Astrocyte (in vitro differentiated cells and primary cell): Measurements from ENCODE around the gene SUGT1. TPM values are rescaled to one million over a fixed set of nuclear protein-coding genes. Genes with fewer than 3 reads are reported as not detected.
"Not testable (repeated sequence)": the region's sequence is repeated elsewhere in the genome, so short reads cannot be mapped to it uniquely, and the experiment has no call there.

Experiments
- DNase-seq: peaks from one replicate; pipeline ENCODE4 v3.0.0-alpha.2; 2010; ENCODE audit warnings: low read depth
- FAIRE-seq: peaks from 2 replicates; lab custom pipeline; 2011; peaks lifted over from hg19 to GRCh38; lab: Jason Lieb, UNC
- H2AFZ ChIP-seq: 2 replicates; pipeline ENCODE4 v1.6.0; 2012; ENCODE audit warnings: low read depth, low read length, inconsistent platforms
- H3K27ac ChIP-seq: 2 replicates; pipeline ENCODE4 v1.5.1; 2011; ENCODE audit warnings: low read depth, low read length, inconsistent platforms
- H3K27me3 ChIP-seq: 2 replicates; pipeline ENCODE4 v1.6.0; 2011; ENCODE audit warnings: low read length, inconsistent platforms; ENCODE audit not compliant: insufficient read depth
- H3K36me3 ChIP-seq: 2 replicates; pipeline ENCODE4 v1.5.1; 2011; ENCODE audit warnings: low read length, inconsistent platforms; ENCODE audit not compliant: insufficient read depth
- H3K4me1 ChIP-seq: 2 replicates; pipeline ENCODE4 v1.5.1; 2011; ENCODE audit warnings: low read length, inconsistent platforms; ENCODE audit not compliant: insufficient read depth
- H3K4me2 ChIP-seq: 2 replicates; pipeline ENCODE4 v1.6.0; 2012; ENCODE audit warnings: low read length, inconsistent platforms
- H3K4me3 ChIP-seq: 2 replicates; pipeline ENCODE4 v1.5.1; 2011; ENCODE audit warnings: low read depth, mild to moderate bottlenecking, low read length, inconsistent platforms; ENCODE audit not compliant: insufficient read depth
- H3K79me2 ChIP-seq: 2 replicates; pipeline ENCODE4 v1.6.0; 2012; ENCODE audit warnings: mild to moderate bottlenecking, low read length, inconsistent platforms; ENCODE audit not compliant: insufficient read depth
- H3K9ac ChIP-seq: 2 replicates; pipeline ENCODE4 v1.6.0; 2012; ENCODE audit warnings: mild to moderate bottlenecking, low read length, inconsistent platforms
- H3K9me3 ChIP-seq: 2 replicates; pipeline ENCODE4 v1.5.1; 2012; ENCODE audit warnings: low read depth, mild to moderate bottlenecking, low read length, inconsistent platforms; ENCODE audit not compliant: insufficient read depth
- H4K20me1 ChIP-seq: 2 replicates; pipeline ENCODE4 v1.6.0; 2012; ENCODE audit warnings: low read length, inconsistent platforms; ENCODE audit not compliant: insufficient read depth
- H3K27ac Mint-ChIP-seq: one replicate; pipeline ENCODE4 v1.8.0; 2021; ENCODE audit warnings: mild to moderate bottlenecking, mixed read lengths; ENCODE audit not compliant: unreplicated experiment
- H3K27me3 Mint-ChIP-seq: one replicate; pipeline ENCODE4 v1.8.0; 2021; ENCODE audit warnings: low read depth, mixed read lengths; ENCODE audit not compliant: unreplicated experiment
- H3K36me3 Mint-ChIP-seq: one replicate; pipeline ENCODE4 v1.8.0; 2021; ENCODE audit warnings: low read depth, mixed read lengths; ENCODE audit not compliant: unreplicated experiment
- H3K4me1 Mint-ChIP-seq: one replicate; pipeline ENCODE4 v1.8.0; 2021; ENCODE audit warnings: low read depth, mixed read lengths; ENCODE audit not compliant: unreplicated experiment
- H3K4me3 Mint-ChIP-seq: one replicate; pipeline ENCODE4 v1.8.0; 2021; ENCODE audit warnings: mild to moderate bottlenecking, moderate library complexity, mixed read lengths; ENCODE audit not compliant: unreplicated experiment
- H3K9me3 Mint-ChIP-seq: one replicate; pipeline ENCODE4 v1.8.0; 2021; ENCODE audit warnings: mild to moderate bottlenecking, mixed read lengths; ENCODE audit not compliant: unreplicated experiment
- CTCF ChIP-seq: IDR thresholded peaks from 2 replicates; pipeline ENCODE4 v1.5.1; 2011; ENCODE audit warnings: low read depth, mild to moderate bottlenecking, inconsistent platforms, low read length, moderate library complexity; ENCODE audit not compliant: insufficient read depth
- EZH2 ChIP-seq: IDR thresholded peaks from 2 replicates; pipeline ENCODE4 v1.6.1; 2012; ENCODE audit warnings: mild to moderate bottlenecking, low read length, inconsistent platforms; ENCODE audit not compliant: insufficient read depth
- total RNA-seq: library from RNA; stranded (reverse); gene quantifications from 2 replicates; pipeline ENCODE4 v1.2.1, GENCODE V29; 2021

Gene SUGT1
- total RNA-seq, 1 donor from 2014 or later: 87.3 TPM

GRCh38 chr13:52707375-52707774, 54.7 kb downstream of the SUGT1 start:
- no peaks in the 10 kb centered on the region for H3K36me3 Mint-ChIP-seq
- Histone ChIP-seq H3K27me3 (no peaks in the 10 kb centered on the region), H3K27ac (no peak overlapping the region), H3K4me1 (no peaks in the 10 kb centered on the region), H3K9me3 (no peaks in the 10 kb centered on the region), H4K20me1 (no peaks in the 10 kb centered on the region), H3K36me3 (no peaks in the 10 kb centered on the region), H2AFZ (no peak overlapping the region), H3K4me3 (no peak overlapping the region), H3K4me2 (no peak overlapping the region), H3K9ac (no peak overlapping the region), H3K79me2 (no peaks in the 10 kb centered on the region)
- no peak overlapping the region for H3K27ac Mint-ChIP-seq
- peaks cover 5% of the 10 kb centered on the region for H3K4me1 Mint-ChIP-seq
- peaks cover 2% of the 10 kb centered on the region for H3K27me3 Mint-ChIP-seq
- H3K4me3 Mint-ChIP-seq: no peak overlapping the region
- H3K9me3 Mint-ChIP-seq: no peaks in the 10 kb centered on the region
- TF ChIP-seq CTCF (no peak), EZH2 (no peak)
- DNase-seq (no peak), FAIRE-seq (no peak)

DNA sequence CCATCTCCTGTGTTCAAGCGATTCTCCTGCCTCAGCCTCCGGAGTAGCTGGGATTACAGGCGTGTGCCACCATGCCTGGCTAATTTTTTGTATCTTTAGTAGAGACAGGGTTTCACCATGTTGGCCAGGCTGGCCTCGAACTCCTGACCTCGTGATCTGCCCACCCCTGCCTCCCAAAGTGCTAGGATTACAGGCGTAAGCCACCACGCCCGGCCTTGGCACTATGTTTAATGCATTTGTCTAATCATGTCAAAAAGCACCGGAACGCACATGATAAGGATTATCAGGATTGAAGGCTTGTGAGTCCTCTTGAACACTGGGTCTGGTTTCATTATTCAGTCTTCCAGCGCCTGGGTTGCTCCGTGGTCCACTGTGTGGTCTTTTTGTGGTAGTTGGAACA, 55.6 kb downstream of the SUGT1 start:
- H4K20me1 ChIP-seq, H3K4me1 Mint-ChIP-seq: not testable (repeated sequence)

GRCh38 chr13:52711286-52711685, 58.6 kb downstream of the SUGT1 start:
- no peaks in the 10 kb centered on the region for H3K4me1 ChIP-seq
- H3K36me3 Mint-ChIP-seq: no peaks in the 10 kb centered on the region
- no peak overlapping the region for H3K27ac Mint-ChIP-seq

More for the DNA sequence above, 55.6 kb downstream of the SUGT1 start:
- H3K27ac Mint-ChIP-seq, H3K9ac ChIP-seq, H3K4me1 ChIP-seq, H2AFZ ChIP-seq, H3K79me2 ChIP-seq, H3K36me3 Mint-ChIP-seq, H3K9me3 ChIP-seq, H3K36me3 ChIP-seq, DNase-seq, FAIRE-seq, H3K4me3 ChIP-seq, H3K4me2 ChIP-seq, H3K27me3 ChIP-seq, H3K9me3 Mint-ChIP-seq, H3K27ac ChIP-seq, H3K27me3 Mint-ChIP-seq, H3K4me3 Mint-ChIP-seq: not testable (repeated sequence)

More at GRCh38 chr13:52711286-52711685, 58.6 kb downstream of the SUGT1 start:
- FAIRE-seq: no peak
- H4K20me1 ChIP-seq: no peaks in the 10 kb centered on the region
- H3K9me3 ChIP-seq: no peaks in the 10 kb centered on the region
- no peak overlapping the region for H3K4me3 ChIP-seq
- H3K4me2 ChIP-seq: no peak overlapping the region
- H3K9ac ChIP-seq: no peak overlapping the region
- Mint-ChIP-seq H3K9me3 (no peaks in the 10 kb centered on the region), H3K4me3 (no peak overlapping the region), H3K27me3 (peaks cover 6% of the 10 kb centered on the region), H3K4me1 (no peaks in the 10 kb centered on the region)
- no peak overlapping the region for H2AFZ ChIP-seq
- no peaks in the 10 kb centered on the region for H3K36me3 ChIP-seq
- no peak for TF ChIP-seq EZH2
- no peak for TF ChIP-seq CTCF
- H3K27me3 ChIP-seq: no peaks in the 10 kb centered on the region
- no peak for DNase-seq
- H3K79me2 ChIP-seq: no peaks in the 10 kb centered on the region
- H3K27ac ChIP-seq: no peak overlapping the region
